ENCODE data around the gene PITHD1. TPM values are rescaled to one million over a fixed set of nuclear protein-coding genes. Genes with fewer than 3 reads are reported as not detected.
"Not testable (repeated sequence)": the region's sequence is repeated elsewhere in the genome, so short reads cannot be mapped to it uniquely, and the experiment has no call there.

Gene PITHD1, protein sequence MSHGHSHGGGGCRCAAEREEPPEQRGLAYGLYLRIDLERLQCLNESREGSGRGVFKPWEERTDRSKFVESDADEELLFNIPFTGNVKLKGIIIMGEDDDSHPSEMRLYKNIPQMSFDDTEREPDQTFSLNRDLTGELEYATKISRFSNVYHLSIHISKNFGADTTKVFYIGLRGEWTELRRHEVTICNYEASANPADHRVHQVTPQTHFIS
- 10 to 100 TPM; 31.9 to 32.3 TPM for total RNA-seq

DNA sequence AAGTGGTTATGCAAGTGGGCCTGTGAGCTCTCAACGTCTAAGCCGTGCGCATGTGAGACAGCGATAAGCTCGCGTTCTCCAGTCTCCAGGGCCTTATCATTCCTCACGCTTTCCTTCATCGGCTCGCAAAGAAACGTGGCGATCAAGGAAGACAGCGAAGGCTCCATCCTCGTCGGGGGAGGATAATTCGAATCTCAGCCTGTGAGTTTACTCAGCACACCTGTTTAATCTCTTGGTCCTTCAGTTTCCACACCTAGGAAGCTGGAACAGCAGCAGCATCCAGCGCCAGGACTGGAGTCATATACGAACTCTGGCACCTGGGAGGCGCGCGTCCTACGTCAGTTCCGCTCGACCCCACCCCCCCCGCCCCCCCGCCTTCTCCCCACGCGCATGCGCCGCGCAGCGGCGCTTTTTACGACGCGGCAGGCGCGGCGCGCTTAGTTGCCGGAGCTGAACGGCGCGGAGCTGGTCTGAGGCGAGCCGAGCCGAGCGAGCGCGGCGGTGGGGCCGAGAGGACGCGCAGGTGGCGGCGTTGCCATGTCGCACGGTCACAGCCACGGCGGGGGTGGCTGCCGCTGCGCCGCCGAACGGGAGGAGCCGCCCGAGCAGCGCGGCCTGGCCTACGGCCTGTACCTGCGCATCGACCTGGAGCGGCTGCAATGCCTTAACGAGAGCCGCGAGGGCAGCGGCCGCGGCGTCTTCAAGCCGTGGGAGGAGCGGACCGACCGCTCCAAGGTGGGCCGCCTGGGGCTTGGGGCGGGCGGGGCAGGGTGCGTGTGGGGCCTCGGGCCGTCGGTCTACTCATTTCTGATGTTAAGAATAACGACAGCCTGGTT, at the start of gene PITHD1:
Gene PITHD1, plus strand, starts transcription at position 440 of the 836 bp plus-strand sequence. Its CDS starts 98 bp downstream, at position 538.
- peak within 1 kb of the TSS; percentile 86 to 89 for H3K4me3 ChIP-seq
- ATAC-seq (peak; percentile 92), DNase-seq (peak; percentile 86 to 93 (median 90))
- peak within 1 kb of the TSS; percentile 85 to 97 (median 92) for H3K27ac ChIP-seq
- H3K4me1 ChIP-seq, result peaks cover 22% of the 10 kb centered on the region
- 0% methylated on average over 9 to 35 of the region's 91 CpGs for WGBS, 2 donors
- intact Hi-C loops (cut with DNase I), result no loop called here
- TF ChIP-seq POLR2A (IDR thresholded peaks at IDR 0.05), result peak; percentile 71 to 76 (median 76)
- TF ChIP-seq, protein P1, sequence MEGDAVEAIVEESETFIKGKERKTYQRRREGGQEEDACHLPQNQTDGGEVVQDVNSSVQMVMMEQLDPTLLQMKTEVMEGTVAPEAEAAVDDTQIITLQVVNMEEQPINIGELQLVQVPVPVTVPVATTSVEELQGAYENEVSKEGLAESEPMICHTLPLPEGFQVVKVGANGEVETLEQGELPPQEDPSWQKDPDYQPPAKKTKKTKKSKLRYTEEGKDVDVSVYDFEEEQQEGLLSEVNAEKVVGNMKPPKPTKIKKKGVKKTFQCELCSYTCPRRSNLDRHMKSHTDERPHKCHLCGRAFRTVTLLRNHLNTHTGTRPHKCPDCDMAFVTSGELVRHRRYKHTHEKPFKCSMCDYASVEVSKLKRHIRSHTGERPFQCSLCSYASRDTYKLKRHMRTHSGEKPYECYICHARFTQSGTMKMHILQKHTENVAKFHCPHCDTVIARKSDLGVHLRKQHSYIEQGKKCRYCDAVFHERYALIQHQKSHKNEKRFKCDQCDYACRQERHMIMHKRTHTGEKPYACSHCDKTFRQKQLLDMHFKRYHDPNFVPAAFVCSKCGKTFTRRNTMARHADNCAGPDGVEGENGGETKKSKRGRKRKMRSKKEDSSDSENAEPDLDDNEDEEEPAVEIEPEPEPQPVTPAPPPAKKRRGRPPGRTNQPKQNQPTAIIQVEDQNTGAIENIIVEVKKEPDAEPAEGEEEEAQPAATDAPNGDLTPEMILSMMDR (IDR thresholded peaks at IDR 0.05), result peak in 1 of 7 experiments; percentile 2
- H3K27me3 ChIP-seq, result no peaks in the 10 kb centered on the region
- H3K36me3 ChIP-seq (replicated peaks in 1 of 2; ENCODE audit: insufficient read depth in 1 of 2, low read depth in 2 of 2), result peaks cover 0 to 2% of the 10 kb centered on the region in 2 donors
- no peaks in the 10 kb centered on the region for H3K9me3 ChIP-seq

DNA sequence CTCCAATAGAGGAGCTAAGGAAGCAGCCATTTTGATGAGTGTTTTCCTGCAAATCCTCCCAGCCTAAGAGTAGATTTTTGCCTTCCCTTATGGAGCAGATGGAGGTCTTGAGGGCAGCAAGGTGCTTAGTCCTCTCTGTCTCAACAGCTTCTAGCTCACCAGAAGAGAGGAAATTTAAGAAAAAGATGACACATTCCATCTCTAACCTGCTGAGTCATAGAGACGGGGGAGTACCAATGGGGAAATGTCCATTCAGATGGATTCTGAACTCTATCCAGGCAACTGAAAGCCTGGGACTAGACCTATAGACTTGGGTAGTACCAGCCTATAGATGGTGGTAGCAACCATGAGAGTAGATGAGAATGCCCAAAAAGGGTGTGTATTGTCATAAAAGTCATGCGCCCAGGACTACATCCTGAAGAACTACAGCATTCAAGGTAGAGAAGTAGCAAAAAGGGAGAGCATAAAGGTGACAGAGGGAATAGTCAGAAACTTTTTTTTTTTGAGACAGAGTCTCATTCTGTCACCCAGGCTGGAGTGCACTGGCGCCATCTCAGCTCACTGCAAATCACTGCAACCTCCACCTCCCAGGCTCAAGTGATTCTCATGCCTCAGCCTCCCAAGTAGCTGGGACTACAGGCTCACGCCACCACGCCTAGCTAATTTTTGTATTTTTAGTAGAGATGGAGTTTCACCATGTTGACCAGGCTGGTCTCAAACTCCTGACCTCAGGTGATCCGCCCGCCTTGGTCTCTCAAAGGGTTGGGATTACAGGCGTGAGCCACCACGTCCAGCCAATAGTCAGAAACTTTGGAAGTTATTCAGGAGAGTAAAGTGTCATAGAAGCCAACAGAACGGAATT, 45.6 kb upstream of the PITHD1 start:
- Histone ChIP-seq H3K4me3 (no peak overlapping the region), H3K36me3 (replicated peaks in 1 of 2; ENCODE audit: insufficient read depth in 1 of 2, low read depth in 2 of 2) (no peaks in the 10 kb centered on the region), H3K27me3 (no peaks in the 10 kb centered on the region), H3K9me3 (no peaks in the 10 kb centered on the region), H3K27ac (no peak overlapping the region), H3K4me1 (peaks cover 30% of the 10 kb centered on the region)
- intact Hi-C loops (cut with DNase I), result no loop called here
- WGBS, 2 donors, result 95 to 96% methylated on average over 10 of the region's 10 CpGs
- TF ChIP-seq, protein P1 (IDR thresholded peaks at IDR 0.05), result no peak
- TF ChIP-seq POLR2A (IDR thresholded peaks at IDR 0.05), result no peak
- DNase-seq (no peak), ATAC-seq (no peak)

DNA sequence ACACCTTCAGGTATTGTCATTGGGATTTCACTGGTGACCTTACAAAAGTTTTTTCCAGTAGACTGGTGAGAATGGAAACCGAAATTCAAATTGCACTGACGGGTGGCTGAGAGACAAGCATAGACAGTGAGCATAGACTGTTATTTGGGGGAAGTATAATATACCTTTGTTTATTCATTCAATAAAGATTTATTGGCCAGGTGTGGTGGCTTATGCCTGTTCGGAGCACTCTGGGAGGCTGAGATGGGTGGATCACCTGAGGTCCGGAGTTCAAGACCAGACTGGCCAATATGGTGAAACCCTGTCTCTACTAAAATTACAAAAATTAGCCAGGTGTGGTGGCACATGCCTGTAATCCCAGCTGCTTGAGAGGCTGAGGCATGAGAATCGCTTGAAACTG, 44.9 kb upstream of the PITHD1 start:
- H3K9me3 ChIP-seq; H3K36me3 ChIP-seq (replicated peaks in 1 of 2; ENCODE audit: insufficient read depth in 1 of 2, low read depth in 2 of 2); H3K27ac ChIP-seq; DNase-seq; H3K4me3 ChIP-seq; H3K27me3 ChIP-seq; ATAC-seq; intact Hi-C loops (cut with DNase I): not testable (repeated sequence)
- 93 to 94% methylated on average over 5 of the region's 5 CpGs for WGBS, 2 donors
- H3K4me1 ChIP-seq, result peaks cover 23% of the 10 kb centered on the region

DNA sequence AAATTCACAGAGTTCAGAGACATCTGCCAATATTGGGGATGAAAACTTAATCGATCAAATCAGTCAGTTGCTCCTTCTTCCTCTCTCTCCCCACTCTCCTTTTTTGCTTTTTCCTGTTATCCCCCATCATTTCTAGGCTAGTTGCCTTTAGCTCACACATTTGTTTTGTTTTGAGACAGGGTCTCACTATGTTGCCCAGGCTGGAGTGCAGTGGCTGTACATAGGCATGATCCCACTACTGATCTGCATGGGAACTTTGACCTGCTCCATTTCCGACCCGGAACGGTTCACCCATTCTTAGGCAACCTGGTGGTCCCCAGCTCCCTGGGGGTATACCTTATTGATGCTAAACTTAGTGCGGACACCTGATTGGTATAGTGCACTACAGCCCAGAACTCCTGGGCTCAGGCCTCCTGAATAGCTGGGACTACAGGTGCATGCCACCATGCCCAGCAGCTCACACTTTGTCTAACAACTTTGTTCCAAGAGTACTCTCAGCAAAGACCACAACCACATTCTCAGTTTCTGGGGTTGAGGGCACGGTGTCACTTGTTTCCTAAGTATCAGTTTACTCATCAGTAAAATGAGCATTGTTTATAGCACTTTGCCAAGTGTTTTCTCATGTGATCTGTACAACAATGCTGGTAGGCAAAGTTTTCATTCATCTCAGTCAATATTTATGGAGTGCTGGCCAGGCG, 41.6 kb upstream of the PITHD1 start:
- intact Hi-C loops (cut with DNase I), result no loop called here
- WGBS, 2 donors, result 85 to 97% methylated on average over 7 of the region's 7 CpGs
- no peak for TF ChIP-seq POLR2A (IDR thresholded peaks at IDR 0.05)
- TF ChIP-seq, protein P1 (IDR thresholded peaks at IDR 0.05), result no peak

More for the DNA sequence above, 41.6 kb upstream of the PITHD1 start:
- Histone ChIP-seq H3K27ac (no peak overlapping the region), H3K36me3 (replicated peaks in 1 of 2; ENCODE audit: insufficient read depth in 1 of 2, low read depth in 2 of 2) (no peaks in the 10 kb centered on the region), H3K27me3 (no peaks in the 10 kb centered on the region), H3K9me3 (no peaks in the 10 kb centered on the region), H3K4me1 (peaks cover 6% of the 10 kb centered on the region), H3K4me3 (no peak overlapping the region)
- ATAC-seq (no peak), DNase-seq (no peak)
